GM12873 (cell line): ENCODE data around the gene PTGS1.

Experiments used
- CTCF ChIP-seq: IDR thresholded peaks from 2 replicates; pipeline ENCODE4 v1.5.1; 2012; ENCODE audit warnings: low read depth, mild to moderate bottlenecking, moderate library complexity, low read length, control low read depth; ENCODE audit not compliant: insufficient read depth; ENCODE audit errors: missing control alignments

The PTGS1 gene

GRCh38 chr9:122396614-122397148, 25.9 kb downstream of the PTGS1 start:
- TF ChIP-seq CTCF = no peak

- no peak for TF ChIP-seq CTCF
Measured at GRCh38 chr9:122397749-122398148, 26.9 kb downstream of the PTGS1 start.

GRCh38 chr9:122398371-122398924, 27.6 kb downstream of the PTGS1 start:
- no peak for TF ChIP-seq CTCF

- no peak for TF ChIP-seq CTCF
Measured at GRCh38 chr9:122401896-122402295, 31.1 kb downstream of the PTGS1 start.

GRCh38 chr9:122402403-122402871, 31.6 kb downstream of the PTGS1 start:
- no peak for TF ChIP-seq CTCF

GRCh38 chr9:122402874-122403273, 32.0 kb downstream of the PTGS1 start:
- TF ChIP-seq CTCF = no peak

- no peak for TF ChIP-seq CTCF
Measured at GRCh38 chr9:122403381-122404000, 32.7 kb downstream of the PTGS1 start.
